Measurements from ENCODE around the gene ARSB.

ARSB gene

DNA sequence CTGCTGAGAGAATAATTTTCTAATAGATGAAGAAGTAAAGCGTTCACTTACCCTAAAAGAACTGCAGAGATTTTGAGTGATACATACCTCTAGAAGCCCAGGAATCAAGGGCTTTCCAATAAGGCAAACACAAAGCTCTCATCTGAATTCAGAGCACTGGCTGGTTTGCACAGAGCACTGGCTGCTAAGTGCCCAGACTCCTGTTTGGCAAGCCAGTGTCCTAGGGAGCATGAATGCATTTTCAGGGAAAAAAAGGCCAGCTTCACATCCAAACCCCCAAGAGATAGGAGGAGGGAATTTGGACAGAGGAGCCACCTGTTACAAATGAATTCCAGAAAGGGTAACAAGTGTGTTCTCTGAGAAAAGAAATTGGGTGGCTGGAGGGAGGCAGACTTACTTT lies 65.3 kb downstream of the ARSB start:
- TF ChIP-seq, protein P1, sequence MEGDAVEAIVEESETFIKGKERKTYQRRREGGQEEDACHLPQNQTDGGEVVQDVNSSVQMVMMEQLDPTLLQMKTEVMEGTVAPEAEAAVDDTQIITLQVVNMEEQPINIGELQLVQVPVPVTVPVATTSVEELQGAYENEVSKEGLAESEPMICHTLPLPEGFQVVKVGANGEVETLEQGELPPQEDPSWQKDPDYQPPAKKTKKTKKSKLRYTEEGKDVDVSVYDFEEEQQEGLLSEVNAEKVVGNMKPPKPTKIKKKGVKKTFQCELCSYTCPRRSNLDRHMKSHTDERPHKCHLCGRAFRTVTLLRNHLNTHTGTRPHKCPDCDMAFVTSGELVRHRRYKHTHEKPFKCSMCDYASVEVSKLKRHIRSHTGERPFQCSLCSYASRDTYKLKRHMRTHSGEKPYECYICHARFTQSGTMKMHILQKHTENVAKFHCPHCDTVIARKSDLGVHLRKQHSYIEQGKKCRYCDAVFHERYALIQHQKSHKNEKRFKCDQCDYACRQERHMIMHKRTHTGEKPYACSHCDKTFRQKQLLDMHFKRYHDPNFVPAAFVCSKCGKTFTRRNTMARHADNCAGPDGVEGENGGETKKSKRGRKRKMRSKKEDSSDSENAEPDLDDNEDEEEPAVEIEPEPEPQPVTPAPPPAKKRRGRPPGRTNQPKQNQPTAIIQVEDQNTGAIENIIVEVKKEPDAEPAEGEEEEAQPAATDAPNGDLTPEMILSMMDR (IDR thresholded peaks at IDR 0.05), result no peak

- TF ChIP-seq, protein P1 (IDR thresholded peaks at IDR 0.05), result no peak
Measured at GRCh38 chr5:78916044-78916443, 69.1 kb downstream of the ARSB start.

GRCh38 chr5:78915170-78915569 lies 69.9 kb downstream of the ARSB start:
- TF ChIP-seq, protein P1 (IDR thresholded peaks at IDR 0.05), result no peak

- TF ChIP-seq, protein P1 (IDR thresholded peaks at IDR 0.05), result no peak
Measured at GRCh38 chr5:78912811-78913210, 72.3 kb downstream of the ARSB start.

DNA sequence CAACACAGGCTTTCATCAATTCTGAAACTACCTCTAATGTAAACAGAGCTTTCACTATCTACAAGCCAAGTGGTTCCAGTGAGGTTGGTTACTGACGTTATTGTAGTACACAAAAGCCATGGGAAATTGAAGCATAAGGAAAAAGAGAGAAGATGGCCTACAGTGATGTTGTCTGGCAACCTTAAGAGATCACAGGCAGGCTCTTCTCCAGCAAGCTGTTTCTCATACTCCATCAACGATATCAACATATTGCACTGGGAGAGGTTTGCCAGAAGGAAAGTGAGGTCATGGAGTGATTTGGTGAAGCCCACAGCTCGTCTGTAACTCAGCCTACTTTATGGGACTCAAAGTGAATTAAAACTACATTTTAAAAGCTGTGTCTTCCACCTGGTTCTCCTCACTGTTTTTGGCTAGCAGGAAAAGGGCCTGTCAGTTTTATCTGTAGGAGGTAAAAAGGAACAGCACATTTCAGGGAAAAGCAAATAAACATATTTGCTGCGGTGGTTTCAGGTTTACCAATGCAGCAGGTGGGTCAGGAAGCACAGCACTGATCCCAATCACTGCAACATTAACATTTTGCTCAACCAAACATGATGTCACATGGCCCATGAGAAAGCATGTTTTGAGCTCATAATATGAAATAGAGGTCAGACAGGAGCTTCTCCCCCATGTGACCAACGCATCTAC lies 72.9 kb downstream of the ARSB start:
- TF ChIP-seq, protein P1 (IDR thresholded peaks at IDR 0.05), result no peak

DNA sequence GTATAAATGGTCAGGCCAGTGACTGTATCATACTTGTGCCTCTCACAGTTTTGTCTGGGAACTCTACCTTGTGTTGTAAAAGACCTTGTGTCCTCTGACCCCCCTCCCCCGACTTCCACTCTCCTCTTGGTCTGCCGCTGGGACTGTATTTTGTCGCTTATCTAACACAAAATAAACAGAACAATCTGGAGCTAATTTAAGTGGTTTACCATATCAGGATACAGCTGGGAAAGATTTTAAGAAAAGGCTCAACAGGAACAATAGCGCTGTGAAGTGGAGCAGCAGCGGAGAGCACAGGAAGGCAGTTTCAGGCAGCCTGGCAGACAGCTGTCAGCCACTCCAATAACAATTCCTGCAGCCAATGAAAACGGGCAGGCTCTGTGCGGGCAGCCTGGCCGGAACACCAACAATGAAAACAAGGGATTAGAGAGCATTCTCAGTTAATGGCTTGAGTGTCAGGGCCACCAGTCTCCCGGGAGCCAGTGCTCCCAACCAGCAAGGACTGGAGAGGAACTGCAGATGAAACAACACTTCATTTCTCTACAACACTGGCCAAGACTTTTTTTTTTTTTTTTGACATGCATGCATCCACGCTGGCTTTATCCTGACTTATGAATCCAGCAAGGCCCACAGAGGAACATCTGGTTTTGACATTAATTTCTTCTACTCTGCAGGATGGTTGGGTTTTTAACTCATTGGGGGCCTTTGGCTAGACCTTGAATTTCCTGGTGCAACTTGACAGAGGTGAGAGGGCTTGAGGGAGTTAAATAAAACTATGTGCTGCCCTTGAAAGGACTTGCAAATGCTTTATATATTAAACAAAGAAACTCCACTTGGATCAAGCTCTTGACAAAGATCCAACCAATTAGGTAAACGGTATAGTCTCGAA lies 76.7 kb downstream of the ARSB start:
- TF ChIP-seq, protein P1 (IDR thresholded peaks at IDR 0.05), result no peak

DNA sequence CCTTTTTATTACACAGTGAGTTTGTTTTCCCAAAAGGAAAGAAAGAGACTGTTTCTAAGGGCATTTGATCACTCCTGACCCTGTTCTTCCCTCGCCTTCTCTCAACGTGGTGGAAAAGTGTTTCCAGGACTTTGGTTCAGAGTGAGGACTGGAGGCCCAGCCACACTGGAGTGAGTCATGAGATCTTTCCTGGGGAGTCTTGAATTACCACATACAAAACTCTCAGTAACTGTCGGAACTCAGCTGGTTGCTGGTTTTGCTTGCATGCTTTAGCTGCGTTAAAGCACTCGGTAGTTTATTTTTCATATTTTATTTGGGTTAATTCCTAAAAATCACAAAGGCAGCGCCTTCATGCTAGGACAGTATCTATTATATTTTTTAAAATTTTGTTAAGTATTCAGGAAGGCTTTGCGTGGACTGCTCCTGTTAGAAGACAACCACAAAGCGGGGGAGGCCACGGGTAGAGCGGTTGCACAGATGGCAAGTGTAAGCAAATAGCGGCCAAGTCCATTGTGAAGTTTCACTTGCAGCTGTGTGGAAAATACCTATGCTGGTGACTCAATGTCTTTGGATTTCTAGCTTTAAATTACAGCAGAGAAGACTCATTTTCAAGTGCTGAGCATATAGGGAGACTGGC lies 77.7 kb downstream of the ARSB start:
- TF ChIP-seq, protein P1 (IDR thresholded peaks at IDR 0.05), result no peak
